WTC11 (cell line): Measurements from ENCODE around the gene CRADD. TPM values are rescaled to one million over a fixed set of nuclear protein-coding genes. Genes with fewer than 3 reads are reported as not detected.

Experiments
- ATAC-seq: fragments of 200-7000 bp; cut with Tn5 transposase; 2 replicates; pipeline ENCODE4 v1.10.0; 2021; ENCODE audit warnings: mild to moderate bottlenecking, moderate library complexity
- CTCF ChIA-PET: fragments of 300-600 bp; sonication (Branson Sonifier 250); formaldehyde crosslinking; loops from one replicate; lab custom pipeline; 2021; ENCODE audit warnings: antibody characterized with exemption; lab: Charles Lee
- POLR2A ChIA-PET: fragments of 350-600 bp; sonication (Branson Sonifier 250); formaldehyde crosslinking; loops from one replicate; lab custom pipeline; 2021; ENCODE audit warnings: antibody characterized with exemption; lab: Charles Lee
- DNase-seq: peaks from one replicate; pipeline ENCODE4 v3.0.0; 2021; ENCODE audit warnings: low spot score
- H3K27ac Mint-ChIP-seq: 2 replicates; pipeline ENCODE4 v1.8.0; 2021; ENCODE audit warnings: mixed read lengths
- H3K27me3 Mint-ChIP-seq: 2 replicates; pipeline ENCODE4 v1.8.0; 2021; ENCODE audit warnings: low read depth, mild to moderate bottlenecking, moderate library complexity, mixed read lengths
- H3K36me3 Mint-ChIP-seq: 2 replicates; pipeline ENCODE4 v1.8.0; 2021; ENCODE audit warnings: mixed read lengths
- H3K4me1 Mint-ChIP-seq: 2 replicates; pipeline ENCODE4 v1.8.0; 2022; ENCODE audit warnings: mixed read lengths
- H3K4me3 Mint-ChIP-seq: 2 replicates; pipeline ENCODE4 v1.8.0; 2021; ENCODE audit warnings: mild to moderate bottlenecking, moderate library complexity, mixed read lengths
- H3K9me3 Mint-ChIP-seq: 2 replicates; pipeline ENCODE4 v1.8.0; 2021; ENCODE audit warnings: mixed read lengths
- AR ChIP-seq: fragments of 250-450 bp; sonication (Bioruptor Pico); IDR thresholded peaks from 2 replicates; pipeline ENCODE4 v1.9.0; 2021; ENCODE audit warnings: mild to moderate bottlenecking
- ATF1 ChIP-seq: sonication (generic); formaldehyde crosslinking; IDR thresholded peaks from 2 replicates; pipeline ENCODE4 v1.8.1; 2023; ENCODE audit warnings: mild to moderate bottlenecking, moderate library complexity, missing genetic modification reagents
- ATF2 ChIP-seq: sonication (generic); formaldehyde crosslinking; IDR thresholded peaks from 2 replicates; pipeline ENCODE4 v1.8.1; 2022; ENCODE audit warnings: low read depth, missing genetic modification reagents, borderline replicate concordance
- ATF3 ChIP-seq: sonication (generic); formaldehyde crosslinking; conservative IDR thresholded peaks from 2 replicates; pipeline ENCODE4 v1.8.1; 2022; ENCODE audit warnings: mild to moderate bottlenecking, missing genetic modification reagents
- CREM ChIP-seq: sonication (generic); formaldehyde crosslinking; IDR thresholded peaks from 2 replicates; pipeline ENCODE4 v1.8.1; 2022; ENCODE audit warnings: mild to moderate bottlenecking, missing genetic modification reagents, moderate library complexity
- E2F5 ChIP-seq: sonication (generic); formaldehyde crosslinking; IDR thresholded peaks from 2 replicates; pipeline ENCODE4 v1.8.1; 2022; ENCODE audit warnings: mild to moderate bottlenecking, moderate library complexity, missing genetic modification reagents
- ELF4 ChIP-seq: sonication (generic); formaldehyde crosslinking; IDR thresholded peaks from 2 replicates; pipeline ENCODE4 v1.8.1; 2022; ENCODE audit warnings: low read depth, mild to moderate bottlenecking, moderate library complexity, missing genetic modification reagents
- FOXK1 ChIP-seq: sonication (generic); formaldehyde crosslinking; IDR thresholded peaks from 2 replicates; pipeline ENCODE4 v1.8.0; 2022; ENCODE audit warnings: mild to moderate bottlenecking, moderate library complexity, missing genetic modification reagents
- FOXP1 ChIP-seq: sonication (generic); formaldehyde crosslinking; IDR thresholded peaks from 2 replicates; pipeline ENCODE4 v1.8.0; 2022; ENCODE audit warnings: missing genetic modification reagents, mild to moderate bottlenecking, moderate library complexity, borderline replicate concordance
- HMGA2 ChIP-seq: fragments of 250-450 bp; sonication (Bioruptor Pico); IDR thresholded peaks from 2 replicates; pipeline ENCODE4 v1.4.0; 2021; ENCODE audit warnings: mild to moderate bottlenecking, moderate library complexity
- IRF2 ChIP-seq: sonication (generic); formaldehyde crosslinking; IDR thresholded peaks from 2 replicates; pipeline ENCODE4 v1.8.0; 2022; ENCODE audit warnings: low read depth, missing genetic modification reagents, borderline replicate concordance
- JAZF1 ChIP-seq: fragments of 250-450 bp; sonication (Bioruptor Pico); IDR thresholded peaks from 2 replicates; pipeline ENCODE4 v1.9.0; 2021; ENCODE audit warnings: moderate library complexity, mild to moderate bottlenecking, inconsistent platforms
- MYBL2 ChIP-seq: sonication (generic); formaldehyde crosslinking; IDR thresholded peaks from 2 replicates; pipeline ENCODE4 v1.8.1; 2023; ENCODE audit warnings: mild to moderate bottlenecking, moderate library complexity, missing genetic modification reagents
- NR2C2 ChIP-seq: sonication (generic); formaldehyde crosslinking; IDR thresholded peaks from 2 replicates; pipeline ENCODE4 v1.8.0; 2022; ENCODE audit warnings: mild to moderate bottlenecking, missing genetic modification reagents
- SMAD3 ChIP-seq: sonication (generic); formaldehyde crosslinking; IDR thresholded peaks from 2 replicates; pipeline ENCODE4 v1.8.0; 2022; ENCODE audit warnings: missing genetic modification reagents, mild to moderate bottlenecking, borderline replicate concordance
- SP1 ChIP-seq: sonication (generic); formaldehyde crosslinking; conservative IDR thresholded peaks from 2 replicates; pipeline ENCODE4 v1.8.1; 2022; ENCODE audit warnings: missing genetic modification reagents
- STAT6 ChIP-seq: sonication (generic); formaldehyde crosslinking; conservative IDR thresholded peaks from 2 replicates; pipeline ENCODE4 v1.8.1; 2023; ENCODE audit warnings: mild to moderate bottlenecking, low read depth, missing genetic modification reagents, moderate library complexity
- ZNF121 ChIP-seq: sonication (generic); formaldehyde crosslinking; IDR thresholded peaks from 2 replicates; pipeline ENCODE4 v1.8.0; 2023; ENCODE audit warnings: missing genetic modification reagents
- ZNF281 ChIP-seq: sonication (generic); formaldehyde crosslinking; IDR thresholded peaks from 2 replicates; pipeline ENCODE4 v1.8.0; 2023; ENCODE audit warnings: mild to moderate bottlenecking, missing genetic modification reagents
- ZNF396 ChIP-seq: fragments of 250-450 bp; sonication (Bioruptor Pico); IDR thresholded peaks from 2 replicates; pipeline ENCODE4 v1.8.0; 2021; ENCODE audit warnings: mild to moderate bottlenecking, moderate library complexity, borderline replicate concordance
- total RNA-seq: library from RNA; stranded (reverse); gene quantifications from 3 replicates; pipeline ENCODE4 v1.2.3, GENCODE V29; 2021

The CRADD gene
- total RNA-seq, 1 experiment from 2014 or later, result 11.6 TPM

GRCh38 chr12:93734784-93735183 lies 57.6 kb downstream of the CRADD start (continued):
- no peak for TF ChIP-seq JAZF1
- TF ChIP-seq E2F5 (CRISPR knock-in tag), result no peak
- no peak for TF ChIP-seq SP1
- no peak for TF ChIP-seq MYBL2 (CRISPR knock-in tag)

GRCh38 chr12:93736640-93737178 lies 59.5 kb downstream of the CRADD start:
- peaks cover 43% of the 10 kb centered on the region for H3K4me1 Mint-ChIP-seq
- ChIA-PET POLR2A (no interaction called here), CTCF (interaction anchor here (1.4 kb wide), 1 partner anchor 102 kb away, joined by 4 read pairs; no protein-coding TSS in a partner anchor)
- no peak overlapping the region for H3K4me3 Mint-ChIP-seq
- TF ChIP-seq CREM (CRISPR knock-in tag), result no peak
- no peak for TF ChIP-seq AR (CRISPR knock-in tag)
- TF ChIP-seq FOXK1 (CRISPR knock-in tag), result no peak
- no peak for TF ChIP-seq FOXP1 (CRISPR knock-in tag)
- no peak for TF ChIP-seq ELF4 (CRISPR knock-in tag)
- no peak for TF ChIP-seq SMAD3 (CRISPR knock-in tag)
- no peak for TF ChIP-seq ZNF281 (CRISPR knock-in tag)
- TF ChIP-seq IRF2 (CRISPR knock-in tag), result no peak
- TF ChIP-seq ATF2 (CRISPR knock-in tag), result no peak
- TF ChIP-seq ATF1 (CRISPR knock-in tag), result no peak
- TF ChIP-seq HMGA2 (CRISPR knock-in tag), result no peak
- no peak for TF ChIP-seq ATF3 (CRISPR knock-in tag)
- TF ChIP-seq ZNF396 (CRISPR knock-in tag), result no peak
- TF ChIP-seq ZNF121 (CRISPR knock-in tag), result no peak
- no peak for TF ChIP-seq STAT6 (CRISPR knock-in tag)
- TF ChIP-seq NR2C2 (CRISPR knock-in tag), result no peak
- H3K27me3 Mint-ChIP-seq, result no peaks in the 10 kb centered on the region
- no peaks in the 10 kb centered on the region for H3K36me3 Mint-ChIP-seq
- ATAC-seq (no peak), DNase-seq (no peak)
- H3K9me3 Mint-ChIP-seq, result no peaks in the 10 kb centered on the region
- H3K27ac Mint-ChIP-seq, result no peak overlapping the region
